Endothelial cell of umbilical vein (primary cell): ENCODE results near the gene NT5DC1. TPM values are rescaled to one million over a fixed set of nuclear protein-coding genes. Genes with fewer than 3 reads are reported as not detected.

ENCODE experiments used
- BruUV-seq: library from RNA; stranded (reverse); fragments of 400-500 nt; replicated peaks from 2 replicates; lab custom pipeline; 2021; lab: Mats Ljungman, UMichigan
- CTCF ChIA-PET: fragments of 300-600, 350-600 bp; sonication (Branson Sonifier 250); formaldehyde crosslinking; loops from one replicate; lab custom pipeline; 2021; ENCODE audit warnings: antibody characterized with exemption, inconsistent platforms; lab: Charles Lee
- POLR2A ChIA-PET: fragments of 300-600, 350-600 bp; sonication (Branson Sonifier 250); formaldehyde crosslinking; loops from one replicate; lab custom pipeline; 2021; ENCODE audit warnings: antibody characterized with exemption, inconsistent platforms; lab: Charles Lee
- DNase-seq: peaks from one replicate; pipeline ENCODE4 v3.0.0-alpha.2; 2011; ENCODE audit warnings: low read depth, low spot score
- FAIRE-seq: peaks from 2 replicates; lab custom pipeline; 2011; peaks lifted over from hg19 to GRCh38; lab: Jason Lieb, UNC
- H2AFZ ChIP-seq: 2 replicates; pipeline ENCODE4 v1.6.0; 2012; ENCODE audit warnings: low read depth, low read length, control low read depth, inconsistent platforms
- H3K27ac ChIP-seq: 2 replicates; pipeline ENCODE4 v1.5.1; 2011; ENCODE audit warnings: low read depth, mild to moderate bottlenecking, control low read depth, low read length, moderate library complexity; ENCODE audit not compliant: insufficient read depth
- H3K27me3 ChIP-seq, 2 experiments: 2 replicates each; pipeline versions ENCODE4 v1.6.0 to v1.6.1; 2011; ENCODE audit warnings: low read length in 2 of 2, mixed read lengths in 1 of 2; ENCODE audit not compliant: control insufficient read depth in 2 of 2, insufficient read depth in 2 of 2
- H3K36me3 ChIP-seq, 2 experiments: 2 replicates in 1 of 2; 3 replicates in 1 of 2; pipeline ENCODE4 v1.5.1; 2011; ENCODE audit warnings: low read length in 2 of 2, mild to moderate bottlenecking in 1 of 2, moderate library complexity in 1 of 2; ENCODE audit not compliant: control insufficient read depth in 2 of 2, insufficient read depth in 2 of 2; ENCODE audit errors: extremely low read depth in 1 of 2
- H3K4me1 ChIP-seq: 3 replicates; pipeline ENCODE4 v1.5.1; 2011; ENCODE audit warnings: mild to moderate bottlenecking, low read length; ENCODE audit not compliant: control insufficient read depth, insufficient read depth; ENCODE audit errors: extremely low read depth
- H3K4me2 ChIP-seq: 2 replicates; pipeline ENCODE4 v1.6.1; 2011; ENCODE audit warnings: low read length, control low read depth, mixed read lengths; ENCODE audit not compliant: insufficient read depth
- H3K4me3 ChIP-seq, 3 experiments: fragments of 200-600 bp in 1 of 3; sonication (generic), shearing (Covaris generic) in 1 of 3; replicated peaks in 1 of 3; 2 replicates each; pipeline ENCODE4 v1.5.1; 2011 to 2016; ENCODE audit warnings: control low read depth in 3 of 3, low read length in 3 of 3, mild to moderate bottlenecking in 2 of 3, inconsistent platforms in 1 of 3, low read depth in 1 of 3, moderate library complexity in 1 of 3; ENCODE audit not compliant: insufficient read depth in 1 of 3
- H3K79me2 ChIP-seq: 2 replicates; pipeline ENCODE4 v1.6.0; 2012; ENCODE audit warnings: low read length, inconsistent platforms; ENCODE audit not compliant: control insufficient read depth, insufficient read depth
- H3K9ac ChIP-seq: replicated peaks from 2 replicates; pipeline ENCODE3; 2011; ENCODE audit warnings: low read length, control low read depth; ENCODE audit not compliant: insufficient read depth; ENCODE audit errors: extremely low read depth
- H3K9me1 ChIP-seq: replicated peaks from 3 replicates; pipeline ENCODE4 v1.6.0; 2011; ENCODE audit warnings: mild to moderate bottlenecking, low read length; ENCODE audit not compliant: control insufficient read depth, insufficient read depth; ENCODE audit errors: extremely low read depth
- H3K9me3 ChIP-seq: replicated peaks from 2 replicates; pipeline ENCODE4 v1.5.1; 2012; ENCODE audit warnings: low read length, inconsistent platforms; ENCODE audit not compliant: control insufficient read depth, insufficient read depth
- H4K20me1 ChIP-seq: replicated peaks from 2 replicates; pipeline ENCODE3; 2011; ENCODE audit warnings: mild to moderate bottlenecking, low read length; ENCODE audit not compliant: control insufficient read depth, insufficient read depth; ENCODE audit errors: extremely low read depth
- EZH2 ChIP-seq: IDR thresholded peaks from 2 replicates; pipeline ENCODE4 v1.6.1; 2012; ENCODE audit warnings: borderline replicate concordance, low read depth, mild to moderate bottlenecking, moderate library complexity, low read length, inconsistent platforms; ENCODE audit not compliant: severe bottlenecking
- GATA2 ChIP-seq: IDR thresholded peaks from 2 replicates; pipeline ENCODE4 v1.7.0; 2011; ENCODE audit warnings: low read depth, mild to moderate bottlenecking, moderate library complexity, mixed read lengths, low read length; ENCODE audit not compliant: insufficient read length, insufficient read depth
- MYC ChIP-seq: IDR thresholded peaks from one replicate; pipeline ENCODE4 v1.6.1; 2011; ENCODE audit warnings: mild to moderate bottlenecking, low read depth, low read length
- POLR2A ChIP-seq: IDR thresholded peaks from 2 replicates; pipeline ENCODE4 v1.6.1; 2012; ENCODE audit warnings: low read depth, mild to moderate bottlenecking, control low read depth, low read length
- POLR2AphosphoS5 ChIP-seq: IDR thresholded peaks from 2 replicates; pipeline ENCODE4 v1.6.1; 2012; ENCODE audit warnings: low read depth, mild to moderate bottlenecking, control low read depth, low read length, moderate library complexity; ENCODE audit not compliant: insufficient read depth
- dilution Hi-C: fragments of 300-500 bp; cut with MboI; formaldehyde crosslinking; loops from one replicate; pipeline ENCODE4 v1.15.0; 2019; ENCODE audit warnings: low sequenced_read_pairs; ENCODE audit not compliant: extremely low pct_ligation_motif_present
- intact Hi-C: fragments of 100-400 bp; cut with micrococcal nuclease; formaldehyde crosslinking; loops from one replicate; pipeline ENCODE4 v1.10.0; 2022
- polyA plus RNA-seq, 4 experiments: library from polyadenylated mRNA; depleted of rRNA in 3 of 4; stranded (reverse) in 3 of 4; unstranded in 1 of 4; fragments of >200 nt; gene quantifications; 2 replicates each; pipeline versions ENCODE4 v1.2.1 to v1.2.3, GENCODE V29; 2011 to 2012; ENCODE audit warnings: missing spikeins in 1 of 4
- total RNA-seq: library from RNA; stranded (reverse); gene quantifications from 2 replicates; pipeline ENCODE4 v1.2.3, GENCODE V29; 2021

Gene NT5DC1
- total and polyA plus RNA-seq, 2 donors (not counting 3 experiments of a cell fraction or from before 2014, with no cell fraction given): 11.3 to 24.3 TPM

DNA sequence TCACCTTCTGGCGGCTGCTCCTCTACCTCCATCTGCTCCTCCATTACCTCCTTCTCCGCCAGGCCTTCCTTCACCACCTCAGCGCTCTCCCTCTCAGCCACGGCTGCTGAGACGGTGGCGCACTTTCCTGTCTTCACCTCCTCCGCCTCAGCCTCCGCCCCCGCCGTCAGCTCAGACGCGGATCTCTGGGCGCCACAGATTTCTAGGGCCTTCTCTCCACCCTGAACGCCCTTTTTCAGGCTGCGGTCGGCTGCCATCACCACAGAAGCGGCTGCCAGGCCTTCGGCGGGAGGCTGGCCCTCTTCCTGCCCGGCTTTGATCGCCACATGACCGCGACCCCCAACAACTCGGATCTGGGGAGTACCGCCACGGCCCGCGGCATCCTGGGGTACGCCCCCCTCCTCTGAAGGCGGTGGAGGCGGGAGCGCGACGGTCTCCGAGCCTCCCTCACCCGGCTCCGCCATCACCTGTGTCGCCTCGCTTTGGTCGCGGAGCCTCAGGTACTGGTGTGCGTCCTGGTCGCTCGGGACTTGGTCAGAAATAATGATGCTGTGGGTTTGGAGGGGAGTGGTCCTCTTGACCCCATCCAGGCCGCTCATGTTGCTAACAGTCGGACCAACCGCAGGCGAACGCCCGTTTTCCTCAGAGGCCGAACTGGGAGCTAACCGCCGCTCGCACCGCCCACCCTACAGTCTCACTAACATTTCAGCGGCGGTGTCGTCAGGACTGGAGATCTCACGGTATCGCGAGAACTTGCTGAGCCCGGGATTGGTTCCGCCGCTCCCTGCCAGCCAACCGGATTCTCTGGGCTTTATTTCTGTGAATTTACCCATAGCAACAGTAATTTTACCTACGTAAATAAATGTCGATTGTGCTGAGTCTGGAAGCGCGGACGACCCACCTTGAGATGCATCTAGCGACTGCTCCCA, 178.8 kb downstream of the NT5DC1 start, which contains the start of gene TSPYL1:
Gene TSPYL1, minus strand, starts transcription at position 699 of the 929 bp plus-strand sequence. Its CDS starts 100 bp downstream, at position 599.
- FAIRE-seq (peak; percentile 94), DNase-seq (peak; percentile 98)
- H2AFZ ChIP-seq: peak within 1 kb of the TSS; percentile 80
- H3K4me3 ChIP-seq: peak within 1 kb of the TSS; percentile 44 to 79 (median 53)
- H3K27me3 ChIP-seq: no peaks in the 10 kb centered on the region
- H3K4me2 ChIP-seq: peak within 1 kb of the TSS; percentile 85
- dilution Hi-C loops (no loop called here), intact Hi-C loops (loop anchor here (1.0 to 2.0 kb wide), 4 partner anchors 25 to 337 kb away; partner anchors contain the start of genes RSPH4A, RWDD1 and TSPYL4)
- H3K4me1 ChIP-seq: peaks cover 37% of the 10 kb centered on the region
- H3K9ac ChIP-seq: peak within 1 kb of the TSS; percentile 94
- peaks cover 0 to 5% of the 10 kb centered on the region in 2 experiments for H3K36me3 ChIP-seq
- ChIA-PET CTCF (interaction anchor here (0.6 to 5.1 kb wide), 13 partner anchors 8 to 284 kb away, joined by 3 to 77 read pairs (median 6); partner anchors contain the start of gene CALHM5), POLR2A (interaction anchor here (0.6 to 1.2 kb wide), 8 partner anchors 8 to 291 kb away, joined by 3 to 7 read pairs (median 4); partner anchors contain the start of gene CALHM5)
- peaks cover 38% of the 10 kb centered on the region for H3K79me2 ChIP-seq
- no peaks in the 10 kb centered on the region for H3K9me1 ChIP-seq
- peak within 1 kb of the TSS; percentile 84 for H3K27ac ChIP-seq
- peaks cover 3% of the 10 kb centered on the region for H4K20me1 ChIP-seq
- TF ChIP-seq GATA2: no peak
- TF ChIP-seq POLR2AphosphoS5: peak; percentile 80
- peak; percentile 90 for TF ChIP-seq POLR2A
- TF ChIP-seq EZH2: no peak
- no peak for TF ChIP-seq MYC
- no TSS peak for BruUV-seq
- H3K9me3 ChIP-seq: no peaks in the 10 kb centered on the region
